ENCODE results near the gene DNAJA2. TPM values are rescaled to one million over a fixed set of nuclear protein-coding genes. Genes with fewer than 3 reads are reported as not detected.
"Not testable (repeated sequence)": the region's sequence is repeated elsewhere in the genome, so short reads cannot be mapped to it uniquely, and the experiment has no call there.

The DNAJA2 gene
- total and polyA plus RNA-seq, 7 donors, result 33.6 to 68.7 (median 59.0) TPM

DNA sequence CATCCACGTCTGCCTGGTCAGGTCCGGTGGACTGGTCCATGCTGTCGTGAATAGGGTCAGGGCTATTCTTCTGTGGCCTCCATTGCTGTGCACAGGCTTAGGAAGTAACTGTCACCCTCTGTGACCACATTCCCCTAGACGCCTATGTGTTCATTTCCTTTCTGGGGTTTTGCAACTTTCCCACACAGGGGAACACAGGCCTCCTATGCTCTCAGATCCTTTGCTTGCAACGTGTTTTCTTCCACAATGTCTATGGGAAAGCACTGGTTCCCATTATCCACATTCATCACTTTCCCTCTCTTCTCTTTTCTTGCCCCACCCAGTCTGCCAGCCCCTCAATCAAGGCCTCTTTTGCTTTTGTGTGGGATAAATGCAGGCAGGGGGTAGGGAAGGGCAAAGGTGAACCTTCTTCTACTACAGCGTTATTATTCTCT is 43.2 kb upstream of the DNAJA2 start:
- H3K4me3 ChIP-seq, result no peak overlapping the region
- no peak overlapping the region for H3K27ac ChIP-seq
- no peak for DNase-seq
- no peaks in the 10 kb centered on the region for H3K4me1 ChIP-seq
- TF ChIP-seq EP300 (IDR thresholded peaks at IDR 0.05), result no peak
- TF ChIP-seq CTCF (IDR thresholded peaks at IDR 0.05), result no peak
- no peak for TF ChIP-seq POLR2A (IDR thresholded peaks at IDR 0.05)
- no peak for TF ChIP-seq POLR2AphosphoS5 (IDR thresholded peaks at IDR 0.05)
- H3K9me3 ChIP-seq, result no peaks in the 10 kb centered on the region
- H3K36me3 ChIP-seq, result no peaks in the 10 kb centered on the region
- 54 to 78% methylated on average over 6 of the region's 6 CpGs for WGBS, 2 donors
- intact Hi-C loops (cut with DNase I), result no loop called here
- no peaks in the 10 kb centered on the region for H3K27me3 ChIP-seq

GRCh38 chr16:47013910-47014309 is 40.4 kb upstream of the DNAJA2 start:
- intact Hi-C loops (cut with DNase I), result no loop called here
- WGBS, 2 donors, result 91 to 96% methylated on average over 25 of the region's 25 CpGs
- no peaks in the 10 kb centered on the region for H3K27me3 ChIP-seq
- H3K9me3 ChIP-seq, result no peaks in the 10 kb centered on the region
- H3K4me3 ChIP-seq, result no peak overlapping the region
- no peak overlapping the region for H3K27ac ChIP-seq
- no peak for DNase-seq
- H3K4me1 ChIP-seq, result no peaks in the 10 kb centered on the region
- TF ChIP-seq POLR2A (IDR thresholded peaks at IDR 0.05), result no peak
- TF ChIP-seq CTCF (IDR thresholded peaks at IDR 0.05), result no peak
- TF ChIP-seq EP300 (IDR thresholded peaks at IDR 0.05), result no peak
- no peak for TF ChIP-seq POLR2AphosphoS5 (IDR thresholded peaks at IDR 0.05)
- no peaks in the 10 kb centered on the region for H3K36me3 ChIP-seq

DNA sequence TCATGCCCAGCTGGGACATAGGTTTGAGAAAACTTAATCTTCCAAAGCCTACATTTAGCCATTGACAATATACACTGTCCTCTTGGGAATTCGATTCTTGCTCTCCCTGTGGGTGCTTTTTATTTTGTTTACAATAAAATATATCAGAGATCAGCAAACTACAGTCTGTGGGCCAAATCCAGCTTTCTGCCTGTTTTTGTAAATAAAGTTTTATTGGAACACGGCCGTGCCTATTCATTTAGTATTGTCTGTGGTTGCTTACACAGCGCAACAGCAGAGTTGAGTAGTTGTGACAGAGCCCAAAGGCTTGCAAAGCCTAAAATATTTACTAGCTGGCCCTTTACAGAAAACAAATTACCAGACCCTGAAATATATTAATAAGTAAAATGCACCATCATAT is 39.7 kb upstream of the DNAJA2 start:
- H3K36me3 ChIP-seq, result no peaks in the 10 kb centered on the region
- no peak overlapping the region for H3K27ac ChIP-seq
- H3K9me3 ChIP-seq, result no peaks in the 10 kb centered on the region
- no peaks in the 10 kb centered on the region for H3K4me1 ChIP-seq
- TF ChIP-seq POLR2AphosphoS5 (IDR thresholded peaks at IDR 0.05), result no peak
- TF ChIP-seq POLR2A (IDR thresholded peaks at IDR 0.05), result no peak
- TF ChIP-seq EP300 (IDR thresholded peaks at IDR 0.05), result no peak
- no peak for TF ChIP-seq CTCF (IDR thresholded peaks at IDR 0.05)
- WGBS, 2 donors, result 87 to 90% methylated on average over 4 of the region's 4 CpGs
- DNase-seq, result no peak
- H3K27me3 ChIP-seq, result no peaks in the 10 kb centered on the region
- no peak overlapping the region for H3K4me3 ChIP-seq
- intact Hi-C loops (cut with DNase I), result no loop called here

GRCh38 chr16:47010812-47011211 is 37.3 kb upstream of the DNAJA2 start:
- H3K4me1 ChIP-seq; H3K27me3 ChIP-seq; DNase-seq; H3K36me3 ChIP-seq; H3K9me3 ChIP-seq; H3K27ac ChIP-seq; intact Hi-C loops (cut with DNase I); H3K4me3 ChIP-seq: not testable (repeated sequence)
- WGBS, 2 donors, result 87 to 88% methylated on average over 2 of the region's 2 CpGs

DNA sequence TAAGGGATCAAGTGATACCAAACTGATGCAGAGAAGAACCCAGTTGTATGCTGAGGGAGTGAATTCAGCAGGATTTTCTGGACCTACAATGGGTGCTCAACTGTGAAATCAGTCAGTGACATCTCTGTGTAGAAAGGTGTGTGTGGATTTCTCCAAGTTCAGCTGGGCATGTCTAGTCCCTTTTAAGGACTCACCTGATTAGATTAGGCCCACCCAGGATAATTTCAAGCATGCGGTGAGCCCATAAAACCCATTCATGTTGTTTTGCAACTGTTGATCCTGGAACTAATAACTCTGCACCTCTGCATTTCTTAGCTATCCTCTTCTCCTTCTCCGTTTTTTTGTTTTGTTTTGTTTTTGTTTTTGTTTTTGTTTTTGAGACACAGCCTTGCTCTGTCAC is 35.1 kb upstream of the DNAJA2 start:
- Histone ChIP-seq H3K4me3 (no peak overlapping the region), H3K4me1 (no peaks in the 10 kb centered on the region), H3K27ac (no peak overlapping the region), H3K36me3 (no peaks in the 10 kb centered on the region), H3K9me3 (no peaks in the 10 kb centered on the region), H3K27me3 (no peaks in the 10 kb centered on the region)
- DNase-seq, result no peak
- intact Hi-C loops (cut with DNase I), result no loop called here
- TF ChIP-seq CTCF (IDR thresholded peaks at IDR 0.05) (no peak), POLR2A (IDR thresholded peaks at IDR 0.05) (no peak), EP300 (IDR thresholded peaks at IDR 0.05) (no peak)
- WGBS, 2 donors, result 71 to 84% methylated on average over 2 of the region's 2 CpGs

All from sigmoid colon (tissue), 7 donors.